ENCODE measurements around the gene ADAM22. TPM values are rescaled to one million over a fixed set of nuclear protein-coding genes. Genes with fewer than 3 reads are reported as not detected.
"Not testable (repeated sequence)": the region's sequence is repeated elsewhere in the genome, so short reads cannot be mapped to it uniquely, and the experiment has no call there.

Gene ADAM22
- total RNA-seq, 1 donor from 2014 or later: 1.8 TPM

GRCh38 chr7:88159741-88160140 lies 225.7 kb downstream of the ADAM22 start:
- not testable (repeated sequence) for DNase-seq (ENCODE audit: low spot score)

GRCh38 chr7:88165697-88166096 lies 231.6 kb downstream of the ADAM22 start:
- no peak for DNase-seq (ENCODE audit: low spot score)

DNA sequence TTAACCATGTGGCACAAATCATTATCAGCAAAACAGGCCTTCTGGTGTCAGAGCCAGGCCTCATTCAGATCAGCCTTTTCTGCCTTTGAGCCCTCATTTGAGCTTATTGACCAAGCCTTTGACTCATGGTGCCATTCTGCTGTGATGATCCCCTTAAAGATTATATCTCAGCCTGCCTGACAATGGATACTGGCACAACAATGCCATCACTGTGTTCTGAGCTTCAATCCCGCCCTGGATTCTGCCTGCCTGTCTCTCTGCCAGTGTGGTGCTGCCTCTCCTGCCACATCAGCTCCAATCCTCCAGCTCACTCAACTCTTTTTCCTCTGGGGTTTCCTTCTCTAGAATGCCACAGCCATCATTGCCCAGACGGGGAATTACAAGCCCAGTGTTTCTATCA lies 233.2 kb downstream of the ADAM22 start:
- no peak for DNase-seq (ENCODE audit: low spot score)

DNA sequence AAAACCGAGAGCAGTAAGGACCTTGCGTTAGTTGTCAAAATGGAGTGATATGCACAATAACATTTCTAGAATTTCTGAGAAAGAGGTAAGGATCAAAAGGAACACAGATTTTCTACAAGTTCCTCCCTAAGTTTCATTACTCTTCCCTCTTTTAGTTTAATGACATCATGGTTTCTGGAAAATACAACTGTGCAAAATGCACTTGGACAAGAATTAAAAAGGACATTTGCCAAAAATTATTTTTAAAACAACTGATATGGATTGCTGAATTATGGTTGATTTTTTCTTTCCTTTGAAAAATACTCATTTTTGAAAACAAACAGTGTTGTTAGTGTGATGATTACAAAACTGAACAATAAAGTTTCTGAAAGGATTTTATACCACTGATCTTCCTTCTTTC lies 233.7 kb downstream of the ADAM22 start:
- no peak for DNase-seq (ENCODE audit: low spot score)

DNA sequence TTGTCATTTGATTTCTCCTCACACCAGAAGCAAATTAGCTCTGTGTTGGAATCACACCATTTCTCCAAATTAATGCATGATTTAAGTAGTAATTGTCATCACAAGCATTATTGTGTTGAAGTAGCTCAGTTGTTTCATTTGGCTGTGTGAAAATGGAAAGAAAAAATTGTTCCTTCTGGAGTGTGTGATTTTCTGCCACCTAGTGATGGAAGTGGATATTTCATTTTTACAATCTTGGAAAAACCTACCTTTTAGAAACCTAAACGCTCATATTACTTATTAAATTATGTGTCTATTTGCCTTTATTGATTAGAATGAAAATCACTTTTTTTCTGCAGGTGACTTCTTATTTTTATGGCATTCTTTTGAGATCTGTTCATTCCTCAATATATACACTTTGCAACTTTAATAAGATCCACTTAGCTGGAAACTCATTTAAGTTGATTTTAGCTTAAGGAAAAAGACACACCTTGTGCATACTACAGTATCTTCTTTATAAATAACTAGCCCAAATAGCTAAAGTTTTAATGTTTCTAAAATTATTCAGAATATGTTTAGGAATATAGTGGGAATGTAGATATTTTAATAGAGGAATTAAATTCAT lies 235.8 kb downstream of the ADAM22 start:
- no peak for DNase-seq (ENCODE audit: low spot score)

DNA sequence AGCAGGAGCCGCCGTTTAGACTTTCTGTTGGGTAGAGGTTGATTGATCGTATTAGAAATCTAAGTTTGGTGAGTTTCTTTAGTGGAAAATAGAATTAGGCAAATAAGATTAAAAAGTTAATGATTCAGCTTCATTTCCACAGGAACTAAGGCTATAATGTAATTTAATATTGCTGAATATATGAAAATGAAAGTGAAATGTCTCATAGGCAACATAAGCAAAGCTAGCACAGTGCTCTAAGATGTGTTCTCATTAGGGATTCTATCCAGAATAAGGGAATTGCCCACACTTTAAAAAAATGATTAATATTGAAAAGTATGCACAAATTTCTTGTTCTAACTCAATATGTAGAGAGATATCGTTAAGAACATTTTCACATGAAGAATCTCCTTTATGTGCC lies 238.8 kb downstream of the ADAM22 start:
- no peak for DNase-seq (ENCODE audit: low spot score)

DNA sequence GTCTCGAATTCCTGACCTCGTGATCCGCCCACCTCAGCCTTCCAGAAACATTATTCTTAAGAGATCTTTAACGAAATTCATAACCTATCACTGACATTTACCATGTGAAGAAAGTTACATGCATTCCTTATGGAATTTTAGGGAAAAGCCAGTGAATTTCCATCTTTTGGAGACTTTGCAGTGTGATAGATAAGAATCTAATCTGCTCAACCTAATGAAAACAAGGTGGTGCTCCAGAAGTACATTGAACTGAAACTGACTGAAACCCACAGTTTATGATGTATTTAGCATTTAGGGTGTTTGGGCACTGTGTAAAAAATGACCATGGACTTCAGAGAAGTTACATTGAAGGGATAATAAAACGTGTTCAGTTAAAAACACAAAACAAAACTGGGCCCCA lies 242.1 kb downstream of the ADAM22 start:
- no peak for DNase-seq (ENCODE audit: low spot score)

DNA sequence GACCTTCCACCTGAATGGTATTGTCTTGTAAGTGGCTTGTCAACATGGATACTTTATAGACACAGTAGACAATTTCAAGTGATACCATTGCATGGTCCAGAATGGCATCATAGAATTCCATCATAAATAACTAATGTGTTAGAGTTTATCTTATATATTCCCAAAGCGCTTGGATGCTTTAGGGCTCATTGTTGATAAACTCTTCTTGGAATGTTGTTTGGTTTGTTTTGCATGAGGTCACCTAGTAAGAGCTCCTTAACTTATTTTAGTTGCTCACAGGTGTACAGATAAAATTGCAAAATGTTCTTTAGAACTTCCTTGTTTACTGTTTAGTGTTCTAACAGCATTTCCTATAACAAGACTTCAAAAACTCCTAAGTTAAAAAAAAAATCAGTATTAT lies 249.0 kb downstream of the ADAM22 start:
- no peak for DNase-seq (ENCODE audit: low spot score)

- DNase-seq (ENCODE audit: low spot score): no peak
Measured at GRCh38 chr7:88184848-88185304, 250.8 kb downstream of the ADAM22 start.

GRCh38 chr7:88185650-88186049 lies 251.6 kb downstream of the ADAM22 start:
- DNase-seq (ENCODE audit: low spot score): no peak

GRCh38 chr7:88191911-88192310 lies 257.9 kb downstream of the ADAM22 start:
- DNase-seq (ENCODE audit: low spot score): no peak

- no peak for DNase-seq (ENCODE audit: low spot score)
Measured at GRCh38 chr7:88200261-88200660, 266.2 kb downstream of the ADAM22 start.

DNA sequence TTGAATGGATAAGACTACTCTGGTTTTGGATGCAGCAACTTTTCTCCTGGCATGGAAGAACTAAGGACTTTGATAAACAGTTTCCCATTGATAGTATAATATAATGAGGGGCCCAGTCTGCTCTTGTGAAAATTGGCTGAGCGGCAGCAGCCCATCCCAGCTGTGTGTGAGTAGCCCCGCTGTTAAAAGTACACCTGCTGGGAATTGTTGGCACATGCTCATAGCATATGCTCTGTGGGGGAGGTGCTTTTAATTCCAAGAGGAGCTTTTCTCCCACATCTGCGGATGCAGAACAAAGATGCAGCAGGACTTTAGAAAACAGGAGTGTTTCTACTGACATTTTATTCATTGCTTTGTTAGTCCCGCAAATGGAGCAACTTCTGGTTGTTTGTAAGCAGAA lies 266.7 kb downstream of the ADAM22 start:
- no peak for DNase-seq (ENCODE audit: low spot score)

GRCh38 chr7:88201305-88201704 lies 267.3 kb downstream of the ADAM22 start:
- DNase-seq (ENCODE audit: low spot score): no peak

GRCh38 chr7:88202278-88202677 lies 268.2 kb downstream of the ADAM22 start:
- no peak for DNase-seq (ENCODE audit: low spot score)

- no peak for DNase-seq (ENCODE audit: low spot score)
Measured at GRCh38 chr7:88202799-88203198, 268.7 kb downstream of the ADAM22 start.

DNA sequence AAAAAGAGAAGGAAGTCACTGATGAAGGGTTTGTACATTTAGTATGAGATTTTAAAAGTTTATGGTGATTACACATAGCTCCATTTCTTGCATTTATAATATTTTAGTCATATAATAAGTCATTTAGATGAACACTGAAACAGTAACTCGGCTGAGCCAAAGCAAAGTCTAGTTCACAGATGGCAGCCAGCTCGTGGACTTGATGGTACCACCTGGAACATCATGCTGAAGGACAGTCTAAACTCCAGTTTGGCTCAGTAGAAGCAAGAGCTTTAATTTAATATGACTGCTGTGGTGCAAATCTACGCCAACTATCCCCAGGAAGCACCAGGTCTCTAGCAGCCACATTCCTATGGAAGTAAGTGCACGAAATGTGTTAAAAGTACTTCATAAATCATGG lies 269.4 kb downstream of the ADAM22 start:
- no peak for DNase-seq (ENCODE audit: low spot score)

GRCh38 chr7:88204525-88205110 lies 270.6 kb downstream of the ADAM22 start:
- DNase-seq (ENCODE audit: low spot score): no peak

DNA sequence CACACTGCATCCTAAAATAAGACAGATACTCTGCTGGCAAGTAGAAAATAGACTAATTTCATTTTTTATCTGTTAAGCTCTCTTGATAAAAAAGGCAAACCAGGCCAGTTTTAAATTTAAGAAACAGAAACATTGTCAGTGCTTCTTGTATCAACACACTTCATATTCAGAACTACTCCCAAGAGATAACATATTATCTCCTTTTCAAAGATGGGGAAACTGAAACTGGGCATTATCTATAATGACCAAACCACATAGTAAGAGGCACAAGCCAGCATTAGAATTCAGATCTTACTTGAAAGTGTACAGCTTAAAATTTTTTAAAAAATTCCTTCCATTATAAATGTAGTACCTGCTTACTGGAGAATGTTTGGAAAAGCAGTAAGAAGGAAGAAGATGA lies 271.1 kb downstream of the ADAM22 start:
- DNase-seq (ENCODE audit: low spot score): no peak

GRCh38 chr7:88206254-88206653 lies 272.2 kb downstream of the ADAM22 start:
- DNase-seq (ENCODE audit: low spot score): no peak

GRCh38 chr7:88208521-88208920 lies 274.5 kb downstream of the ADAM22 start:
- no peak for DNase-seq (ENCODE audit: low spot score)

GRCh38 chr7:88212918-88213317 lies 278.9 kb downstream of the ADAM22 start:
- no peak for DNase-seq (ENCODE audit: low spot score)

- DNase-seq (ENCODE audit: low spot score): no peak
Measured at GRCh38 chr7:88214456-88214855, 280.4 kb downstream of the ADAM22 start.

GRCh38 chr7:88215295-88215694 lies 281.2 kb downstream of the ADAM22 start:
- DNase-seq (ENCODE audit: low spot score): no peak
